Mesendoderm (in vitro differentiated cells): ENCODE data around the gene MRTFA.
"Not testable (repeated sequence)": the region's sequence is repeated elsewhere in the genome, so short reads cannot be mapped to it uniquely, and the experiment has no call there.

ENCODE experiments used
- DNase-seq: peaks from one replicate; pipeline ENCODE4 v3.0.0; 2013
- H2AK5ac ChIP-seq: 2 replicates; pipeline ENCODE4 v1.6.1; 2013; ENCODE audit warnings: low read length, inconsistent platforms
- H2BK120ac ChIP-seq: 2 replicates; pipeline ENCODE4 v1.6.1; 2013; ENCODE audit warnings: low read depth, mild to moderate bottlenecking, low read length, moderate library complexity, mixed read lengths
- H2BK15ac ChIP-seq: replicated peaks from 2 replicates; pipeline ENCODE4 v1.6.1; 2013; ENCODE audit warnings: low read depth, mild to moderate bottlenecking, moderate library complexity
- H2BK5ac ChIP-seq: 2 replicates; pipeline ENCODE4 v1.6.1; 2013; ENCODE audit warnings: low read length, inconsistent platforms
- H3K18ac ChIP-seq: 2 replicates; pipeline ENCODE4 v1.6.1; 2013; ENCODE audit warnings: mild to moderate bottlenecking, low read length, mixed read lengths
- H3K23ac ChIP-seq: one replicate; pipeline ENCODE4 v1.6.1; 2013; ENCODE audit warnings: low read length
- H3K27ac ChIP-seq: 2 replicates; pipeline ENCODE4 v1.5.1; 2013; ENCODE audit warnings: low read depth, mild to moderate bottlenecking, inconsistent platforms, low read length, moderate library complexity
- H3K27me3 ChIP-seq: 2 replicates; pipeline ENCODE4 v1.6.1; 2013; ENCODE audit warnings: low read length, control low read depth, mild to moderate bottlenecking, inconsistent platforms; ENCODE audit not compliant: insufficient read depth, poor library complexity
- H3K36me3 ChIP-seq: 2 replicates; pipeline ENCODE4 v1.6.1; 2013; ENCODE audit warnings: low read length, inconsistent platforms; ENCODE audit not compliant: control insufficient read depth, insufficient read depth
- H3K4ac ChIP-seq: one replicate; pipeline ENCODE4 v1.6.1; 2013; ENCODE audit warnings: low read depth, mild to moderate bottlenecking, low read length, moderate library complexity
- H3K4me1 ChIP-seq: 2 replicates; pipeline ENCODE4 v1.6.1; 2013; ENCODE audit warnings: low read depth, low read length, inconsistent platforms; ENCODE audit not compliant: control insufficient read depth
- H3K4me2 ChIP-seq: 2 replicates; pipeline ENCODE4 v1.6.1; 2013; ENCODE audit warnings: low read length
- H3K4me3 ChIP-seq: 2 replicates; pipeline ENCODE4 v1.5.1; 2013; ENCODE audit warnings: mild to moderate bottlenecking, low read length
- H3K56ac ChIP-seq: one replicate; pipeline ENCODE4 v1.6.1; 2013; ENCODE audit warnings: low read length
- H3K79me1 ChIP-seq: 2 replicates; pipeline ENCODE4 v1.6.1; 2013; ENCODE audit warnings: low read length, inconsistent platforms
- H3K79me2 ChIP-seq: 2 replicates; pipeline ENCODE4 v1.6.1; 2013; ENCODE audit warnings: mild to moderate bottlenecking, low read length; ENCODE audit not compliant: control insufficient read depth, insufficient read depth
- H3K9ac ChIP-seq: 2 replicates; pipeline ENCODE4 v1.6.1; 2013; ENCODE audit warnings: low read length, inconsistent platforms
- H4K5ac ChIP-seq: one replicate; pipeline ENCODE4 v1.6.1; 2013; ENCODE audit warnings: low read length
- H4K8ac ChIP-seq: one replicate; pipeline ENCODE4 v1.6.1; 2013; ENCODE audit warnings: low read depth, mild to moderate bottlenecking, control low read depth, low read length, moderate library complexity
- WGBS: extraction: QIAGEN DNeasy Blood & Tissue Kit; methylation state at CpG from one replicate; pipeline ENCODE4 v1.1.7; 2013; ENCODE audit warnings: low lambda C conversion rate, missing lambda C conversion rate; ENCODE audit not compliant: insufficient coverage; ENCODE audit errors: extremely low coverage; 5-methylcytosine and 5-hydroxymethylcytosine counted together

MRTFA gene

GRCh38 chr22:40586781-40587180 lies 49.7 kb downstream of the MRTFA start:
- no peak overlapping the region for H3K23ac ChIP-seq
- H2AK5ac ChIP-seq = no peak overlapping the region
- WGBS = no CpG with 5 or more reads among the region's 5 CpGs
- no peak overlapping the region for H3K4ac ChIP-seq
- no peaks in the 10 kb centered on the region for H3K36me3 ChIP-seq
- no peaks in the 10 kb centered on the region for H3K27me3 ChIP-seq
- no peaks in the 10 kb centered on the region for H3K4me1 ChIP-seq
- H3K9ac ChIP-seq = no peak overlapping the region
- H4K5ac ChIP-seq = no peak overlapping the region
- H3K4me2 ChIP-seq = no peak overlapping the region
- no peak overlapping the region for H3K56ac ChIP-seq
- H3K27ac ChIP-seq = no peak overlapping the region
- H4K8ac ChIP-seq = no peak overlapping the region
- H3K4me3 ChIP-seq = no peak overlapping the region
- H2BK15ac ChIP-seq = no peak overlapping the region
- H3K18ac ChIP-seq = no peak overlapping the region
- no peaks in the 10 kb centered on the region for H3K79me2 ChIP-seq
- no peak overlapping the region for H2BK120ac ChIP-seq
- H3K79me1 ChIP-seq = no peaks in the 10 kb centered on the region
- no peak overlapping the region for H2BK5ac ChIP-seq
- no peak for DNase-seq

DNA sequence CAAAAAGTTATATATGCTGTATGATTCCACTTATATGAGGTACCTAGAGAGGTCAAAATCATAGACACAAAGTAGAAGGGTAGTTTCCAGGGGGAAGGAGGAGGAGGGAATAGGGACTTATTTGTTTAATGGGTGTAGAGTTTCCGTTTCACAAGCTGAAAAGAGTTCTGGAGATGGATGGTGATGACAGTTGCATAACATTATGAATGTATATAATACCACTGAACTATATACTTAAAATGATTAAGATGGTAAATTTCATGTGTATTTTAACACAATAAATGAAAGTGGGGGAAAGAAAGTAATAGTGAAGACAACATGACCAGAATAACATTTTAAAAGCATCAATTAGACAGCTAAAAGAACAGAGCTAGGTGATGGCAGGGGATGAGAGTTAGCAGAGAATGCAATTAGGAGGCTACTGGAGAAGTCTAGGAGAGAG lies 51.2 kb downstream of the MRTFA start:
- Histone ChIP-seq H3K36me3 (no peaks in the 10 kb centered on the region), H2BK120ac (no peak overlapping the region)

DNA sequence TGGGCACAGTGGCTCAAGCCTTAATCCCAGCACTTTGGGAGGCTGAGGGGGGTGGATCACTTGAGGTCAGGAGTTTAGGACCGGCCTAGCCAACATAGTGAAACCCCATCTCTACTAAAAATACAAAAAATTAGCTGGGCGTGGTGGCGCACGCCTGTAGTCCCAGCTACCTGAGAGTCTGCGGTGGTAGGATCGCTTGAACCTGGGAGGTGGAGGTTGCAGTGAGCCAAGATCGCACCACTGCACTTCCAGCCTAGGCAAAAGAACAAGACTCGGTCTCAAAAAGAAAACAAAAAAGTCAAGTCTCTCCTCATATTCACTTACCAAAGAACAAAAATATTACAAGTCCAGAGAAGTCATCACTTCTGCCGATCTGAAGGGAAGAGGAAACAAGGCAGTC lies 51.8 kb downstream of the MRTFA start:
- not testable (repeated sequence) for H2BK15ac ChIP-seq, H3K4me1 ChIP-seq, DNase-seq, H3K4ac ChIP-seq, H3K56ac ChIP-seq, H4K8ac ChIP-seq, H3K4me2 ChIP-seq, H2AK5ac ChIP-seq, H4K5ac ChIP-seq, H3K27ac ChIP-seq, H3K9ac ChIP-seq, H3K4me3 ChIP-seq, H3K18ac ChIP-seq, H3K36me3 ChIP-seq, H2BK120ac ChIP-seq, H2BK5ac ChIP-seq, H3K27me3 ChIP-seq, H3K79me2 ChIP-seq, H3K23ac ChIP-seq, H3K79me1 ChIP-seq
- WGBS = no CpG with 5 or more reads among the region's 9 CpGs

More for the DNA sequence above, 51.2 kb downstream of the MRTFA start:
- H2AK5ac ChIP-seq = no peak overlapping the region
- H3K23ac ChIP-seq = no peak overlapping the region
- no peak overlapping the region for H3K4ac ChIP-seq
- H3K4me1 ChIP-seq = no peaks in the 10 kb centered on the region
- no peak overlapping the region for H3K56ac ChIP-seq
- H3K27ac ChIP-seq = no peak overlapping the region
- no peak overlapping the region for H2BK15ac ChIP-seq
- no peak for DNase-seq
- no peak overlapping the region for H3K4me2 ChIP-seq
- no peaks in the 10 kb centered on the region for H3K27me3 ChIP-seq
- H3K9ac ChIP-seq = no peak overlapping the region
- H3K4me3 ChIP-seq = no peak overlapping the region
- H3K79me1 ChIP-seq = no peaks in the 10 kb centered on the region
- no peak overlapping the region for H2BK5ac ChIP-seq
- no peak overlapping the region for H3K18ac ChIP-seq
- WGBS = no CpG with 5 or more reads among the region's 1 CpG
- H4K5ac ChIP-seq = no peak overlapping the region
- H3K79me2 ChIP-seq = no peaks in the 10 kb centered on the region
- H4K8ac ChIP-seq = no peak overlapping the region

DNA sequence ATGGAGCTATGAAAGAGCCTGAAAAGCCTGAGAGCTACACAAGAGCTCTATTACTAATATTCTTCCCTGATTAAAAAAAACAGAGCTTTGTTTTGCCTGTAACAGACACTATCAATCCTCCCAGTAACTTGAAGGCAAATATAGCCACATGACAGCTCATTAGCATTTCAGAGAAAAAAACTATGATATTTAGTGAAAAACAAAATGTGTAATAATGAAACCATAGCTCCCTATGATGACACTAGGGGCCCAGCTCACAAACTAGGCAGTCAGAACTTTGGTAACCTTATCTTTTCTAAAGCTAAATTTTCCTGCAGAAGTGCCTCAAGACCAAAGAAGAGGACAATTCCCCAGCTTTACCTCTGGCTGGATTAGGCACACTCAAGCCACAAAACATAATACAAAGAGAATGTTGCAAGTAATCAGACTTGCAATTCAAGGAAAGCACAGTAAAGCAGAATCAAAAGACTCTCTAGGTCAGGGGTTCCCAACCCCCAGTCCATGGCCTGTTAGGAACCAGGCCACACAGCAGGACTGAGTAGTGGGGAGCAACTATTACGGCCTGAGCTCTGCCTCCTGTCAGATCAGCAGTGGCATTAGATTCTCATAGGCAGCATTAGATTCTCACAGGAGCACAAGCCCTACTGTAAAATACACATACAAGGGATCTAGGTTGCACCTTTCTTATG lies 53.3 kb downstream of the MRTFA start:
- no peak overlapping the region for H3K4ac ChIP-seq
- no peaks in the 10 kb centered on the region for H3K4me1 ChIP-seq
- no peak overlapping the region for H2BK5ac ChIP-seq
- no peak overlapping the region for H2BK15ac ChIP-seq
- WGBS = no CpG with 5 or more reads among the region's 1 CpG
- H3K27me3 ChIP-seq = no peaks in the 10 kb centered on the region
- no peak for DNase-seq
- H3K56ac ChIP-seq = no peak overlapping the region
- no peak overlapping the region for H4K5ac ChIP-seq
- H3K79me1 ChIP-seq = no peaks in the 10 kb centered on the region
- no peak overlapping the region for H3K9ac ChIP-seq
- H3K36me3 ChIP-seq = no peaks in the 10 kb centered on the region
- no peak overlapping the region for H3K4me2 ChIP-seq
- no peak overlapping the region for H3K27ac ChIP-seq
- no peak overlapping the region for H2BK120ac ChIP-seq
- H3K4me3 ChIP-seq = no peak overlapping the region
- no peak overlapping the region for H3K18ac ChIP-seq
- no peak overlapping the region for H2AK5ac ChIP-seq
- H4K8ac ChIP-seq = no peak overlapping the region
- no peaks in the 10 kb centered on the region for H3K79me2 ChIP-seq
- no peak overlapping the region for H3K23ac ChIP-seq

DNA sequence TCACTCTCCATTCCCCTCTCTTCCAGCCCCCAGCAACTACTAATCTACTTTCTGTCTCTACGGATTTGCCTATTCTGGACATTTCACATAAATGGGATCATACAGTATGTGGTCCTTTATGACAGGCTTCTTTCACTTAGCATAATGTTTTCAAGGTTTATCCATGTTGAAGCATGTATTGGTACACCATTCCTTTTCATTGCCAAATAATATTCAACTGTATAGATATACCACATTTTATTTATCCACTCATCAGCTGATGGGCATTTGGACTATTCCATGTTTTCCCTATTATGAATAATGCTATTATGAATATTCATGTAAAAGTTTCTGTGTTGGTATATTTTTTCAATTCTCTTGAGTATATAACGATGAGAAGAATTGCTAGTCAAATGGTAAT lies 54.5 kb downstream of the MRTFA start:
- Histone ChIP-seq H3K4me3 (no peak overlapping the region), H3K4ac (no peak overlapping the region), H3K23ac (no peak overlapping the region), H3K56ac (no peak overlapping the region), H2BK5ac (no peak overlapping the region), H4K5ac (no peak overlapping the region), H3K36me3 (no peaks in the 10 kb centered on the region), H3K27ac (no peak overlapping the region), H2AK5ac (no peak overlapping the region), H3K18ac (no peak overlapping the region), H2BK15ac (no peak overlapping the region), H2BK120ac (no peak overlapping the region), H3K4me1 (no peaks in the 10 kb centered on the region), H3K27me3 (no peaks in the 10 kb centered on the region), H3K4me2 (no peak overlapping the region), H3K9ac (no peak overlapping the region), H3K79me1 (no peaks in the 10 kb centered on the region), H3K79me2 (no peaks in the 10 kb centered on the region), H4K8ac (no peak overlapping the region)
- DNase-seq = no peak
- WGBS = no CpG with 5 or more reads among the region's 2 CpGs

GRCh38 chr22:40580631-40581030 lies 55.9 kb downstream of the MRTFA start:
- Histone ChIP-seq H2BK15ac (no peak overlapping the region), H3K27ac (no peak overlapping the region), H3K18ac (no peak overlapping the region), H2AK5ac (no peak overlapping the region), H3K27me3 (no peaks in the 10 kb centered on the region), H3K9ac (no peak overlapping the region), H3K79me2 (no peaks in the 10 kb centered on the region), H3K4ac (no peak overlapping the region), H3K4me2 (no peak overlapping the region), H3K79me1 (no peaks in the 10 kb centered on the region), H4K8ac (no peak overlapping the region), H3K4me1 (no peaks in the 10 kb centered on the region), H3K36me3 (no peaks in the 10 kb centered on the region), H3K23ac (no peak overlapping the region), H3K4me3 (no peak overlapping the region), H2BK120ac (no peak overlapping the region), H3K56ac (no peak overlapping the region), H2BK5ac (no peak overlapping the region), H4K5ac (no peak overlapping the region)
- WGBS = no CpG with 5 or more reads among the region's 1 CpG
- no peak for DNase-seq
